LNCaP clone FGC (cell line): ENCODE data around the gene SPDYE4.
"Not testable (repeated sequence)": the region's sequence is repeated elsewhere in the genome, so short reads cannot be mapped to it uniquely, and the experiment has no call there.

Experiments used
- DNase-seq: peaks from one replicate; pipeline ENCODE4 v3.0.0-alpha.2; 2011; ENCODE audit warnings: low read depth
- H3K4me3 ChIP-seq: 2 replicates; pipeline ENCODE4 v1.5.1; 2011; ENCODE audit warnings: mild to moderate bottlenecking, low read depth, low read length, control low read depth
- CTCF ChIP-seq: IDR thresholded peaks from 2 replicates; pipeline ENCODE4 v1.5.1; 2012; ENCODE audit warnings: mild to moderate bottlenecking; ENCODE audit not compliant: control insufficient read depth, insufficient read depth; ENCODE audit errors: extremely low read depth

Gene SPDYE4

GRCh38 chr17:8758137-8758596, at the start of gene SPDYE4:
Gene SPDYE4 (minus strand): TSS chr17:8758546. CDS start chr17:8758382, 164 bp downstream.
- no peak for DNase-seq
- TF ChIP-seq CTCF, result no peak
- no peak within 1 kb of the TSS for H3K4me3 ChIP-seq

GRCh38 chr17:8806926-8807550, 48.7 kb upstream of the SPDYE4 start:
- no peak for DNase-seq
- no peak for TF ChIP-seq CTCF
- no peak overlapping the region for H3K4me3 ChIP-seq

- no peak for DNase-seq
- no peak for TF ChIP-seq CTCF
- H3K4me3 ChIP-seq, result no peak overlapping the region
Observed at GRCh38 chr17:8806253-8806925, 48.0 kb upstream of the SPDYE4 start.

- not testable (repeated sequence) for H3K4me3 ChIP-seq, DNase-seq
Observed at GRCh38 chr17:8805396-8805795, 47.0 kb upstream of the SPDYE4 start.

- DNase-seq, result no peak
- no peak for TF ChIP-seq CTCF
- H3K4me3 ChIP-seq, result no peak overlapping the region
Observed at GRCh38 chr17:8803531-8804420, 45.4 kb upstream of the SPDYE4 start.

GRCh38 chr17:8801135-8801840, 42.9 kb upstream of the SPDYE4 start:
- no peak for DNase-seq
- TF ChIP-seq CTCF, result no peak
- no peak overlapping the region for H3K4me3 ChIP-seq
